Activated CD8-positive, alpha-beta memory T cell treated with anti-CD3 and anti-CD28 coated beads, Interleukin-2, amount 50 U/mL, for 24 hours (primary cell): Measurements from ENCODE around the gene RFPL1.
"Not testable (repeated sequence)": the region's sequence is repeated elsewhere in the genome, so short reads cannot be mapped to it uniquely, and the experiment has no call there.

Source experiments
- DNase-seq: peaks from one replicate; pipeline ENCODE4 v3.0.0-alpha.2; 2020; ENCODE audit errors: extremely low read depth

RFPL1 gene

DNA sequence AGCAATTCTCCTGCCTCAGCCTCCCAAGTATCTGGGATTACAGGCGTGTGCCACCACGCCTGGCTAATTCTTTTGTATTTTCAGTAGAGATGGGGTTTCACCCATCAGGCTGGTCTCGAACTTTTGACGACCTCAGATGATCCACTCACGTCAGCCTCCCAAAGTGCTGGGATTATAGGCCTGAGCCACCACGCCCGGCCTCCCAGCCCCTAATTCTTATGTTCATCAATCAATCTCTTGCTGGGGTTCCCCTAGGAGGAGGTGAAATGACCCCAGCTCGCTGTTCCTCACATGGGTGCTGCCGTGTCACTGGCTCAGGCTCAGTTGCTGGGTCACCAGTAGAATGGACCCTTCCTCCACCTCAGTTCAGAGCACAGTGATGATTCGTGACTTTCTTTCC lies at the start of gene RFPL1:
TSS of gene RFPL1 (plus strand) at position 301 of the 400 bp plus-strand sequence.
- DNase-seq: not testable (repeated sequence)

DNA sequence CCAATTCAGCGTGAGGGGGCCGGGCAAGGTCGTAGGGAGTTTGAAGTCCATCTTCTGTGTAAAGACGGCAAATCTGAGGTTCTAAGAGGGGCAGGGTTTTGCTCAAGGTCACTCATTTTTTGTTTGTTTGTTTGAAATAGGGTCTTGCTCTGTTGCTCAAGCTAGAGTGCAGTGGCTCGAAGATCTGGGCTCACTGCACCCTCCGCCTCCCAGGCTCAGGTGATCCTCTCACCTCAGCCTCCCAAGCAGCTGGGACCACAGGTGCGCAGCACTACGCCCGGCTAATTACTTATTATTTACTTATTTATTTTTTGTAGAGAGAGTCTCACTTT lies 49.7 kb upstream of the RFPL1 start:
- DNase-seq: no peak

DNA sequence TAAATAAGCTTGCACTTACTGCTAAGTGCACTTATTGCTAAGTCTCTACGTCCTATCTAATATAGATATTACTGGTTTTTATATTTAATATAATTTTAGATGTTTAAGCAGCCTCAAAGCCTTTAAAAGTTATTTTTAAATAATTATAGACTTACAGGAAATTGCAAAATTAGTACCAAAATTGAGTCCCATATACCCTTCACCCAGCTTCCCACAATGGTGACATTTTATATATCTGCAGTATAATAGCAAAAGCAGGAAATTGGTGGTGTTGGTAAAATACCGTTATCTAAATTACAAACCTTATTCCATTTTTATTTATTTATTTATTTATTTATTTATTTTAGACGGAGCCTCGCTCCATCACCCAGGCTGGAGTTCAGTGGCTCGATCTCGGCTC lies 48.1 kb upstream of the RFPL1 start:
- DNase-seq: no peak

DNA sequence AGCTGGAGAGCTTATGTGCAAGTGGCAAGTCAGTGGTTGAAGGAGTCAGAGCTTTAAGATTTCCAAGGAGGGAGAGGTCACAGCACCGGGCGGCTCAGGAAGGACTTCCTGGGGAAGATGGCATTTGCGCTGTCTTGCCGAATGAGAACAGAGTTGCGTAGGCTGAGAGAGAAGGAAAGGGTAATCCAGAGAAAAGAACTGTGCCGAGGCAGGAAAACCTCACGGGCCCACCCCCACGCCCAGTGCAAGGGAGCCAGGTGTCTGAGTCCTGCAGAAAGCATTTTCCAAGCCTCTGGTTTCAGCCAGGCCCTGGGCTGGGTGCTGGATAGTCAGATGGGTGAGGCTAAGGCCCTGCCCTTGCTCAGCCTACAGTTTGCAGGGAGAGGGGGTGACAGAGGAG lies 46.8 kb upstream of the RFPL1 start:
- DNase-seq: no peak

DNA sequence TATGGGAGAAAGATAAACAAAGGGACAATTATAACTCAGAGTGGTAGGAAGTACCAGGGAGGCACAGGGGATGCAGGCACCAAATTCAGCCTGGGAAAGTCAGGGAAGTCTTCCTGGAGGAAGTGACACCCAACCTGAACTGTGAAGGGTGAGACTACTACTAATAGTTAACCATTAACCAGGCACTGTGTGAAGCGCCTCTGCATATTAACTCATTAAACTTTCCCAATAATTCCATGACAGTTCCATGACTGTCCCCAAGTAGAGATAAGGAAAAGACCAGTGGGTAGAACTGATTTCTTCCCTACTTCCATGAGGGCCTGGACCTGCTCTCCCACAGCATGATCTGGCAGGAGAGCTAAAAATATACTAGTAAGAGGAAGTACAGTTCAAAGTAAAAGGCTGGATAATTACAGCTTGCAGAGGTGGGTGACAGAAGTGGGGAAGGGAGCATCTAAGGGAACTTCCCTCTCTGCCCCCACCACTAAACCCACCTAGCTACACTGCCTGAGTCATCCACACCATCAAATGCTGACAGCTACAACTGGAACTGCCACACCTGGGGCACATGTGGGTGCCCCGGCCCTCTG lies 45.3 kb upstream of the RFPL1 start:
- DNase-seq: no peak

DNA sequence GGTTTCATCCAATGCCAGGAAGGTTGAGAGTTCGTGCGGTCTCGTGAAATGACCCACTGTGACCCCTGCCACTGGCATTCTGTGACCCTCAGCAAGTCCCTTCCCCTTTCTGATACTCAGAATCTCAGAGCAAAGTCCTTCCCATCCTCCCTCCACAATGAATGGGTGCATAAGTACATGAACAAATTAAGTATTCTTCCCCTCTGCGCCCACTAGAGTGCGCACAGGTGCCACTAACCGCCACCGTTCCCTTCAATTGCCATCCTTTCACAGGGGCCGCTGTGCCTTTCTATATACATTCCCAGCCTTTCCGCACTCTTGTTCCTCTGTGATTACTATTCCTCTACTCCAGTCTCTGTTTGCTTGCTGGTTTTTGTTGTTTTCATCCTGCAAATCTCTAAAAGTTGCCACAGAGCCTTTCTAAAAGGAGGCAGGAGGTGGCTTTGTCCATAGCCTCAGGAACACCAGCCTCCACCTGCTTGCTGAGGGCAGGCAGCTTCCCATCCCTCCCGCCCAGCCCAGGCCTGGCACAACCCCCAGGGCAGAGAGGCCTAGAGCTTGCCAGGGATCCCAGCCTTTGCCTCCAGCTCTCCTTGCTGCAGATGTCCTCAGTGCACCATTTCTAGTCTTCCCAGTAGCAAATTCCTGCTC lies 43.3 kb upstream of the RFPL1 start:
- no peak for DNase-seq

DNA sequence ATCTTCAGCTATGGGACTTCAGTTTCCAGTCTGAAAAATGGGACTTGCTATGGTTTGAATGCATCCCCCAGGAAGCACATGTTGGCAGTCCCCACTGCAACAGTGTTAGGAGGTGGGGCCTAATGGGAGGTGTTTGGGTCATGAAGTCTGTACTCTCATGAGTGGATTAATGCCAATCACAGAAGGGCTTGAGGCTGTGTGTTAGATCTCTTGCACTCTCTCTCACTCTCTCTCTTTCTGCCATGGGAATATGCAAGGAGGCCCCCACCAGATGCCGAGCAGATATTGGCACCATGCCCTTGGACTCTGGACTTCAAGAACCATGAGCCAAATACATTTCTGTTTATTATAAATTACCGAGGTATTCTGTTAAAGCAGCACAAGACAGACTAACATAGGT lies 42.3 kb upstream of the RFPL1 start:
- DNase-seq: no peak

DNA sequence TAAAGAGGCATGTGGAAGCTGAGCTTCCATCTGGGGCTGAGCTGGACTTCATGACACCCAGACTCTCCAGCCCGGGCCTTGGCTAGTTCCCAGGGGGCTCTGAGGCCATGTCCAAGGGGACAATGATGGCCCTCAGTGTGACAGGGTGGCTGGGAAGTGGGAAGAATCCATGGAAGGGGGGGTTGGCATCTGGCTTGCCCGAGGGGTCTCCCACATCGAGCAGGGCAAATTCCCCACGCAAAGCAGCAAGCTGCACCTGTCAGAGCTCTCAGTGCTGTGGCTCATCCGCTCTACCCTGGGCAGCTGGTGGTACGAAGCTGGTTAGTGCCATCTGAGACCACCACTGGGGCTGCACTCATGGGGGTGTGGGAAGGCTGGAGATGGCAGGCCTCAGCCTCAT lies 40.6 kb upstream of the RFPL1 start:
- no peak for DNase-seq

DNA sequence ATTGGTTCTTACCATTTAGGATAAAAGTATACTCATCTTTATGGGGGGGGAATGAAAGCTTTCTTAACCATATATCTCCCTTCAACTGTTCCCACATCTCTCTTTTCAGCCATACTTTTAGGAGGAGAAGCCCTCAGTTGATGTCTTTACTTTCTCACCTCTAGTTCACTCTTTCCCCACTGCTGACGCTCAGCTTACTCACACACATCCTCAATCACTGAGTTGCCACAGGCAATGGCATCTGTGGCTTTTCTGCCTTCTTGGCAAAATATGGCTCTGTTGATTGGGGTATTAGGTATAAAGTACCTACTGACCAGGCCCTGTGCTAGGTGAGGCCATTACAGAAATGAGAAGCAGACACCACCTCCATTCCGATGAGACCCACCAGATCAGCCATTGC lies 37.8 kb upstream of the RFPL1 start:
- DNase-seq: no peak

DNA sequence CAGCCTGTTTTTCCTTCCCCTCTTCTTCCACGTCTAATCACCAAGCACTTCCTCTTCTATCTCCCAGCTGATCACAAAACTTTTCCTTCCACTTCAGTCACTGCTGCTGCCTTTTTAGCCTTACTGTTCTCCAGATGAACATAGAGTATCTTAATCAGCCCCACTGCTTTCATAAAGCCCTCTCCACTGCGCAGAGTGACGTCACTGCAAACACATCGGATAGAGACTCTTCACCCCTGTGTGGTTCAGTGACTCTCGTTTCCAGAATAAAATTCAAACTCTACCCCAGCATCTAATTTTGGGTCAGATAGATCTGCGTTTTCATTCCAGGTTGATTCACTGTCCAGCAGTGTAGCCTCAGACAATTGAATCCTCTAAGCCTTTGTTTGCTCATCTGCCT lies 36.8 kb upstream of the RFPL1 start:
- not testable (repeated sequence) for DNase-seq

DNA sequence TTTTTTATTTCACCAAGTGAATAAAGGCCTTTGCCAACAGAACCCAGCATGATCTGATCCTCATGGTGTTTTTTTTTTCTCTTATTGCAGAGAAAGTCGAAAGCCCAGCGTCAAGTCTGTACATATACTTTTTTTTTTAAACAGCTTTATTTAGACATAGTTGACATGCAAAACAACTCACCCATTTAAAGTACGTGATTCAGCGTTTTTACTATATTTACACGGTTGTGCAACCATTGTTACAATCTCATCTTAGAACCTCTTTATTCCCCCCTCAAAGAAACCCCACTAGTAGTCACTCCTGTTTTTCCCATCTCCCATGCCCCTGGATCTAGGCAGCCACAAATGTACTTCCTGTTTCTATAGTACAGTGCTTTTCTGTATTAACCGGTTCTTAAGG lies 29.4 kb upstream of the RFPL1 start:
- DNase-seq: no peak

DNA sequence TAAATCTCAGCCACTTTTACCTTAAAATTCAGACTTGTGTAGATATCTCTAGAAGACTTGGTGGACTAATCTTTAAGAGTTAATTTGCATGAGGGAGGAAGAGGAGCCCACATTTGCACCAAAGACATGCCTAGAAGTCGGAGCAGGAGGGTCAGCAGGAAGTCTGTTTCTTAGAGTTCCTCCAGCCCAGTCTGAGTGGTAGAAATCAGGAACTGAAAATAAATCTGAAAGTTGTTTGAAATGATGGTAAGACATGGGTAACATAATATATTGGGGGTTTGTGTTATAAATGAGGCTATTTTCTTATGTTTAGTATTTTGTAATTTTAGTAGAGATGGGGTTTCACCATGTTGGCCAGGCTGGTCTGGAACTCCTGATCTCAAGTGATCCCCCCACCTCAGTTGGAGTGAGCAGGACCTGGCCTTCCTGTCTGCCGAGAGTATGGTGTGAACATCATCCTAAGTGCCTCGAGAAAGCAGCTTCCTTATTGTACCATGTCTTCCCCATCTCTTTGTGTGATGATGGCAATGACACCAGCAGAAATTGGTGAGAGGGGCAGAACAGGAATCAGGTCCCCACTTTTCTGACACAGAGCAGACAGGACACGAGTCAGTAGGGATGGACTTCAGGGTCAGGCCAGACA lies 26.7 kb upstream of the RFPL1 start:
- not testable (repeated sequence) for DNase-seq

DNA sequence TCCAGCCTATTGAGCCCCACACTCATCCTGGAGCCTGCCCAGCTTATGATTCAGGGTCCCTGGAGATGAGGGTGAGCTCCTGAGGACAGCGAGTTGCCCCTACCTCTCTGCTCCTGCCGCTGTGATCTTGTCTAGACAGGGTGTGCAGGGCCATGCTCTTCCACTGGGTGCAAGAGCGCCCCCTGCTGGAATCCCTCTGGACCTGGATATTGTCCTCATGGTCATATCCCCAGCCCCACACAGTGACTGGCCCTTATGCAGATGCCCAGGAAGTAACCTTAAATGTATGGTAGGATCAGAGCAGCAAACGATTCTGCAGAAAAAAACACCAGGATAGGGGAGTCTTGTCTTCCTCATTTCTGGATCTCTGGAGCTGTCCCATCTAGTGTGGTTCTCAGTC lies 25.6 kb upstream of the RFPL1 start:
- DNase-seq: not testable (repeated sequence)

DNA sequence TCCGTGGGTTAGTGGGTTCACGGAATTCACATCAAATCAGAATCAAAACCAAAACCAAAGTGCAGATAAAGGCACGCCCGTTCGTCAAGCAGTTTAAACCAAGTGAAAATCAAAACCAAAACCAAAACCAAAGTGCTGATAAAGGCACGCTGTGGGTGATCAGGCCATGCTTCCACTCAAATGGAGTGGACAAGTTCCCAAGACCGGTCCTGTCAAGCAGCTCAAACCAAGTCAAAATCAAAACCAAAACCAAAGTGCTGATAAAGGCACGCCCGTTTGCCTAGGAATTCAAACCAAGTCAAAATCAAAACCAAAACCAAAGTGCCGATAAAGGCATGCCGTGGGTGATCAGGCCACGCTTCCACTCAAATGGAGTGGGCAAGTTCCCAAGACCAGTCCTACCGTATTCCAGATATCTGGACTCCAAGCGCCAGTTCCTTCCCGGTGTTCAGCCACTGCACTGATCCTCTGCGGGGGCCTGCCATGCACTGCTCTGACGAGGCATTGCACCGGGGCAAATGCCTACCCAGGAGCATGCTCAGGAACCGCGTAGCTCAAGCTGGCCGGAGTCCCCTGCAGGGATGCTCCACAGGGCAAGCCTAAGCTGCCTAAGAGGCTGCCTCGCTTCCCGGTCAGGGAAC lies 23.3 kb upstream of the RFPL1 start:
- peak; percentile 35 for DNase-seq

DNA sequence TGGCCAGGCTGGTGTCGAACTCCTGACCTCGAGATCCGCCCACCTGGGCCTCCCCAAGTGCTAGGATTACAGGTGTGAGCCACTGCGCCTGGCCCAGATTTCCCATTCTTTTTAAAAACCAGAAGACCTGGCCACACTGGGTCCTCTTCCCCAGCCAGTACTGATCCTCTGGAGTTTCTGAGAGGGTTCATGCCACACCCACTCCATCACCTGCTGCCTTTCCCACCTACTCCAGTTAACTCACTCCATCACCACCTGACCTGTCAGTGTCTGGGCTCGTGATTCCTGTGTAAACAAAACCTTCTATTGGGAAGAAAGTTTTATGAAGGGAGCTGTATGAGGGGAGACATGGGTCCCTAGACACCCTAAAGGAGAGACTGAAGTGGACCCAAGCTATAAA lies 19.7 kb upstream of the RFPL1 start:
- DNase-seq: not testable (repeated sequence)

DNA sequence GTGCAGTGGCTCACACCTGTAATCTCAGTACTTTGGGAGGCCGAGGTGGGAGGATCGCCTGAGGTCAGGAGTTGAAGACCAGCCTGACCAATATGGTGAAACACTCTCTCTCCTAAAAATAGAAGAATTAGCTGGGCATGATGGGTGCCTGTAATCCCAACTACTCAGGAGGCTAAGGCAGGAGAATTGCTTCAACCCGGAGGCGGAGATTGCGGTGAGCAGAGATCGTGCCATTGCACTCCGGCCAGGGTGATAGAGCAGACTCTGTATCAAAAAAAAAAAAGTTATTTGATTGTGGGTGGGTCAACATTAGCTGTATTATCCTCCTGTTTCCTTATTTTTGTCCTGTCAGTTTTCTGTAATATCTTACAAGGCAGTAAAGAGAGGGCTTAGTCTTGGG lies 11.9 kb upstream of the RFPL1 start:
- no peak for DNase-seq

DNA sequence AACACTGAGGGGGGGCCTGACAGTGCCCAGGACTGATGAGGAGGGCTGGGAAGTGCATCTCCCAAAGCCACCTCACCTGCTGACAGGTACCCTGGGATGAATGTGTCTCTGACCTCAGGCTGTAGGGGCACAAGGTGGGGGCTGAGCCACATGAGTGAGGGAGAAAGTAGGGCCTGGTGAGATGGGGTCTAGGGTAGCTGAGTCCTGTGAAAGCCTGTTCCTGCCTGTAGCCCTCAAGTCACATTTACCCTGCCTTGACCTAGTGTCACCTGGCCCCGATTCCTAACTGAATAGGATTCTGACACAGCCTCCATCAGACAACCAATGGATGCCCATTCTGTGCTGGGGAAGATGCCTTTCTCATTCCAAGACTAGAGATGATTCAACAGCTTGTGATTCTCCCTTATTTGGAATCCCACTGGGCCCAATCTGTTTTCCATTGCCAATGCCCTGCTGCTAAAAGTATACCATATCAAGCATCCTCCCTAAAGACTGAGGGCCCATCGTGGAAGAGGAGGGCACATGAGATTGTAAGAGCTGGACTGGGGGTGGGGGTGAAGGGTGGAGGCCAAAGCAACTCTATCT lies 11.1 kb upstream of the RFPL1 start:
- DNase-seq: no peak

DNA sequence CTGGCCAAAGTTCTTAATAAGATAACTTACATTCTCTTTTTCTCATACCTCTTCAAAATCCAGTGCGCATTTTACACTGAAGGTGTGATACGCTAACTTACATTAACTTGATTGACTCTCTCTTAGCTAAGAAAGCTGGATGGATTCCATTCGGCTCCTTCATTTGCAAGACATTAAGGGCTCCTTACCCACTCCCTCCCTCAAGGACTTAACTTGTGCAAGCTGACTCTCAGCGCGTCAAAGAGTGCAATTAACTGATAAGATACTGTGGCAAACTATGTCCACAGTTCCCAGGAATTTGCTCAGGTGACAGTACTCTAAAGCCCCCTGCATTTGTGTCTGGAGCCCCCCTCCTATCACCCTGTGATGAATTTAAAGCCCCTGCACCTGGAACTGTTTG lies 6.4 kb upstream of the RFPL1 start:
- DNase-seq: no peak

DNA sequence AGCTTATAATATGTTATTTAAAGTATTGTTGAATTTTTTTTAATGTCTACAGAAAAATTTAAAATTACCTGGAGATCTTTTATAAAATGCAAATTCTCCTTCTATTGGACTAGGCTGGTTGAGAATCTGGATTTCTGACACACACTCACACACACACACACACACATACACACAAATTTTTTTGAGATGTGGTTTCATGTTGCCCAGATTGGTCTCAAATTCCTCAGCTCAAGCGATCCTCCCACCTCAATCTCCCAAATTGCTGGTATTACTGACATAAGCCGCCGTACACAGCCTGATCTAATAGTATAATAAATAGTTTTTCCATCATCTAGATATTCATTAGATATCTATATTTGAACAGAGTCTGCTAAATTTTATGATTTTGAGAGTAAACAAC lies 4.5 kb upstream of the RFPL1 start:
- DNase-seq: no peak

DNA sequence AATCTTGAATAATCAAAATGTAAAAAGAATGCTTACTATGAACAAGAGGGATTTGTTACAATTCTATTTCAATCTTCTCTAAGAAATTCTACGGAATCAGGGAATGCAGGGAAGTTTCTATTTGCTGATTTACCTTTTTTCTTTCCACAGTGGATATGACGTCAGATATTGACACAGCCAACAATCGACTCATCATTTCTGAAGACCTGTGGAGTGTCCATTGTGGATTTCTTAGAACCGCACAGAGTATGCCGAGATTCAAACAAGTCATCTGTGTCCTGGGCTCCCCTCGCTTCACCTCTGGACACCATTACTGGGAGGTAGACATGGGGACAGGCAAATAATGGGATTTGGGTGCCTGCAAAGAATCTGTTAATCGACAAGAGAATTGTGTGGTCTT lies 4.1 kb upstream of the RFPL1 start:
- no peak for DNase-seq

DNA sequence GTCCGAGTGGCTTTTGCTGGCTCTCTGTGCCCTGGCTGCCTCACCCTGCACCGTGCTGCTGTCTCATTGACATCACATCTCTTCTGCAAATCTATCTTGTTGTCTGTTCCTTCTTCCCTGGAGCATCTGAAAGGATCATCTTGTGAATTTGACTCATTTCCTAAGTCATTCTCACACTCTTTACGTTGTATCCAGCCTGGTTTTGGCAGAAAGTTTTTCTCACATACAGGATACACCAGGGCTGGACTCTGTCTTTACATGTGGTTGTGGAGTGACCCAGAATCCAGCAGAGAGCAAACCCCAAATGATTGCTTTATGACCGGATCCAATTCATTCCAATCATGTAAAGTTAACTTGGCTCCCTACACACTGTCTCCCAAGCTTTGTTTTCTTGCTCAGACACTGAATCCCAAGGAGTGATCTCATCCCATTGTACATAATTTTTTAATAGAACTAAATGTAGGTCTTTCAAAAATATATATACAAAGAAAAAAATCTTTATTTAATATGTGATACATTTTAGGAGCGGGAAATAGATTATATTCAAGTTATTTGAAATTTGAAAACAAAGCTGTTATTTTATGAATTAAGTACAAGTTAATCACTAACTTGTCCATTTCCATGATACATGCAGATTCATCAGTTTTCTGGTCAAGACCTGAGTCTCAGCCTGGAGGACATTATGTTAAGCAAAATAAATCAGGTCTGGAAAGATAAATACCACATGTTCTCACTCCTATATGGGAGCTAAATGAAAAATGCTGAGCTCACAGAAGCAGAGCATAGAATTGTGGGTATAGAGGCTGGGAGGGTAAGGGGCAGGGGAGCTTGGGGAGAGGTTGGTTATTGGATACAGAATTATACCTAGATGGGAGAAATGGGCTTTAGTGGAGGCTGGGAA lies 2.9 kb upstream of the RFPL1 start:
- no peak for DNase-seq

DNA sequence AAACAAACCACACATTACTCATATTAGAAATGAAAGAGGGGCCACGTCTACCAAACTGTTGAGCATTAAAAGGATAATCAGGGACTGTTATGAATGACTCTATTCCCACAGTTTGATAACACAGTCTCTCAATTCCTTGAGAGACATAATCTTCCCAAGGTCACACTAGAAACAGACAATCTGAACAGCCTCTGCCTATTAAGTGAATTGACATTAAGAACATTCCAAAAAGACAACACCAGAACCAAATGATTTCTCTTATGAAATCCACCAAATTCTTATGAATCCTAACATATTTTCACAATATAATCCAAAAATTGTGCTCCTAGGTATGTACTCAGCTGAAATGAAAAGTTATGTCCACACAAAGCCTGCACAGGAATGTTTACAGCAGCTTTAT lies 4.6 kb downstream of the RFPL1 start:
- DNase-seq: no peak
